ENCODE measurements around the gene CHID1. TPM values are rescaled to one million over a fixed set of nuclear protein-coding genes. Genes with fewer than 3 reads are reported as not detected.
A peak's percentile ranks its signal among the peaks of the same experiment; 100 is the strongest.

CHID1 gene
- total RNA-seq, 1 donor = 42.3 TPM

- TF ChIP-seq CTCF (IDR thresholded peaks at IDR 0.05; ENCODE audit: insufficient read depth, low read depth, low read length) = no peak
- peak; percentile 31 for DNase-seq (ENCODE audit: low read depth)
- H3K4me3 ChIP-seq (ENCODE audit: low read depth, low read length) = no peak overlapping the region
Measured at GRCh38 chr11:954392-955153, 44.0 kb upstream of the CHID1 start.

DNA sequence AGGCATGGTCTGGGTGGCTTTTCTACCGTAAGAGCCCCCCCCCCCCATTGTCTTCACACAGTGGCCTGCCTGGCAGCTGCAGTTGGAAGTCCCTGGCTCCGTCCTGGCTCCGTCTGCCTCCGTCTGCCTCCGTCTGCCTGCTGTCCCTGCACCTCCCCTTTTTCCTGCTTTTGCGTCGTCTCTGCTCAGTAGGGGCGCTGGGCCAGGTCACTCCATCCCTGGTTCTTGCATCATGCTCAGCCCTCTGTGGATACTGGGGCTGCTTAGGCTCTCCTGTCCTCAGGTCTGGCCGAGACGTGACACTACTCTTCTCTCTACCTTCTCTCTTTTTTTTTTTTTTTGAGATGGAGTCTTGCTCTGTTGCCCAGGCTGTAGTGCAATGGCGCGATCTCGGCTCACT, 42.9 kb upstream of the CHID1 start:
- H3K4me3 ChIP-seq (ENCODE audit: low read depth, low read length) = no peak overlapping the region
- DNase-seq (ENCODE audit: low read depth) = no peak
- TF ChIP-seq CTCF (IDR thresholded peaks at IDR 0.05; ENCODE audit: insufficient read depth, low read depth, low read length) = no peak

DNA sequence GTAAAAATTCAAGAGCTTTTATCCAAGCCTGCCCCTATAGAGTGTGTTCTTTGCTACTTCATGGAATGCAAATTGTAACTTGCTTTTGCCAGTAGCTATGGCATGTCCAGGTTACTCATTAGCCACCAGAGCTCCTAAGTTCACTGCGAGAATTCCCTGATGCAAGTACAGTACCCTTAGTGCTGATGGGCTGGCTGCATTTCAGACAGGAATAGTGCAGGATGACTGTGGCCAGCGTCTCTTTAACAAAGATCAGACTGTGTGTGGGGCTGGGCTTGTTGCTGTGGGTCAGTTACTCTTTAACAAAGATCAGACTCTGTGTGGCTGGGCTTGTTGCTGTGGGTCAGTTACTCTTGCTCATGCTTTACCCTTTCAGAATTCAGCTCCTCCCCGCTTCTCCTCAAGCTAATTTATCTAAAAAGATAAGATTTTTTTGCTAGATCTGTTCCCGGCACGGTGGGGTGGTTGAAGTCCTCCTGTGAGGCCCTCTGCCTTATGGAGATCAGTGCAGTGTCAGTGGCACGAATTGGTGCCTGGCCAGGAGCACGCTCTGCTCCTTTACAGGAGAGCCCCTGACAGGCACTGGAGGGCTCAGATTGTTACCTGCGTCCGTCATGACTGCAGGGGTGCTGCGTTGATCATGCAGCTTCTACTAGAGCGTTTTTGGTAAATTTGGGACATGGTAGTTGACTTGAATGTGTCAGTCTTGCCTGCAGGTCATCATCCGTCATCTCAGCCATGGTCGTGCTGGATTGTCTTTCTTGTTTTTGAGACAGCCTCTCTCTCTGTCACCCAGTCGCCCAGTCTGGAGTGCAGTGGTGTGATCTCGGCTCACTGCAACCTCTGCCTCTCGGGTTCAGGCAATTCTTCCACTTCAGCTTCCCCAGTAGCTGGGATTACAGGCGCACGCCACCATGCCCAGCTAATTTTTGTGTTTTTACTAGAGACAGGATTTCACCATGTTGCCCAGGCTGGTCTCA, 42.1 kb upstream of the CHID1 start:
- DNase-seq (ENCODE audit: low read depth) = peak; percentile 26
- no peak for TF ChIP-seq CTCF (IDR thresholded peaks at IDR 0.05; ENCODE audit: insufficient read depth, low read depth, low read length)
- H3K4me3 ChIP-seq (ENCODE audit: low read depth, low read length) = no peak overlapping the region

GRCh38 chr11:951507-951906, 40.9 kb upstream of the CHID1 start:
- DNase-seq (ENCODE audit: low read depth) = no peak
- no peak overlapping the region for H3K4me3 ChIP-seq (ENCODE audit: low read depth, low read length)
- TF ChIP-seq CTCF (IDR thresholded peaks at IDR 0.05; ENCODE audit: insufficient read depth, low read depth, low read length) = no peak

- DNase-seq (ENCODE audit: low read depth) = no peak
- H3K4me3 ChIP-seq (ENCODE audit: low read depth, low read length) = no peak overlapping the region
- TF ChIP-seq CTCF (IDR thresholded peaks at IDR 0.05; ENCODE audit: insufficient read depth, low read depth, low read length) = no peak
Measured at GRCh38 chr11:947744-948143, 37.1 kb upstream of the CHID1 start.

DNA sequence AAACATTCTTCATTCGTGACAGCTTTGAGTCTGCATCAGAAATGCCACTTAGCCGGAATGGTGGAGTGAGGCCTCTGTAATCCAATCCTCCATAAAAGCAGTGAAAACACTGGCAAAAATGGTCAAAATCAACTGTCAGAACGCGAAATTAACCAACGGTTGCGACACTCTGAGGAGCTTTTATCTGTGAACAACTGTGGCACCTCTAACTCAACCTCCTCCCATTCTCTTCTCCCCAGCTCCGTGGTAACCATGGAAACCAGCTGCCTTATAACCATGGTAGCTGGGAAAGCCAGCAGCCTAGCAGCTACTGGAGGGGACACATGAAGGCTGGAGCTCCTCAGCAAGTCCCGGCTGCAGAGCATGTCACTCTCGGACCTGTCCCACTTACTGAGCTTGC, 35.4 kb upstream of the CHID1 start:
- no peak overlapping the region for H3K4me3 ChIP-seq (ENCODE audit: low read depth, low read length)
- no peak for TF ChIP-seq CTCF (IDR thresholded peaks at IDR 0.05; ENCODE audit: insufficient read depth, low read depth, low read length)
- peak; percentile 63 for DNase-seq (ENCODE audit: low read depth)

Measured in fibroblast of villous mesenchyme (primary cell).